Measurements from ENCODE around the gene STARD10.

The STARD10 gene

GRCh38 chr11:72763823-72764222 lies 30.0 kb downstream of the STARD10 start:
- no peak for DNase-seq (ENCODE audit: low spot score)

GRCh38 chr11:72762641-72763304 lies 31.1 kb downstream of the STARD10 start:
- no peak for DNase-seq (ENCODE audit: low spot score)

GRCh38 chr11:72760539-72761405 lies 33.1 kb downstream of the STARD10 start:
- DNase-seq (ENCODE audit: low spot score): no peak

- no peak for DNase-seq (ENCODE audit: low spot score)
Measured at GRCh38 chr11:72759468-72759985, 34.3 kb downstream of the STARD10 start.

GRCh38 chr11:72758690-72759389 lies 35.0 kb downstream of the STARD10 start:
- DNase-seq (ENCODE audit: low spot score): no peak

GRCh38 chr11:72758304-72758689 lies 35.5 kb downstream of the STARD10 start:
- no peak for DNase-seq (ENCODE audit: low spot score)

- no peak for DNase-seq (ENCODE audit: low spot score)
Measured at GRCh38 chr11:72755713-72756285, 38.0 kb downstream of the STARD10 start.

- no peak for DNase-seq (ENCODE audit: low spot score)
Measured at GRCh38 chr11:72754544-72755155, 39.2 kb downstream of the STARD10 start.

GRCh38 chr11:72754149-72754543 lies 39.7 kb downstream of the STARD10 start:
- DNase-seq (ENCODE audit: low spot score): no peak

- no peak for DNase-seq (ENCODE audit: low spot score)
Measured at GRCh38 chr11:72753341-72754148, 40.3 kb downstream of the STARD10 start.

- DNase-seq (ENCODE audit: low spot score): peak; percentile 69
Measured at GRCh38 chr11:72752088-72752914, 41.5 kb downstream of the STARD10 start, which contains the start of gene ARAP1. TSS of gene ARAP1 (minus strand) at chr11:72752408. CDS start at chr11:72727128, 25,280 bp downstream.

- DNase-seq (ENCODE audit: low spot score): no peak
Measured at GRCh38 chr11:72751116-72752087, 42.4 kb downstream of the STARD10 start.

GRCh38 chr11:72750556-72751115 lies 43.2 kb downstream of the STARD10 start:
- DNase-seq (ENCODE audit: low spot score): no peak

- no peak for DNase-seq (ENCODE audit: low spot score)
Measured at GRCh38 chr11:72750086-72750485, 43.8 kb downstream of the STARD10 start.

- no peak for DNase-seq (ENCODE audit: low spot score)
Measured at GRCh38 chr11:72747289-72747855, 46.5 kb downstream of the STARD10 start.

GRCh38 chr11:72746821-72747220 lies 47.0 kb downstream of the STARD10 start:
- DNase-seq (ENCODE audit: low spot score): no peak

- DNase-seq (ENCODE audit: low spot score): no peak
Measured at GRCh38 chr11:72745925-72746550, 47.8 kb downstream of the STARD10 start.
